Erythroblast (primary cell): ENCODE results near the gene SPATS2L.

ENCODE experiments used
- GATA1 ChIP-seq: IDR thresholded peaks from 2 replicates; pipeline ENCODE4 v1.6.1; 2011; ENCODE audit warnings: low read depth, mild to moderate bottlenecking, control low read depth, low read length, moderate library complexity
- POLR2A ChIP-seq: IDR thresholded peaks from 2 replicates; pipeline ENCODE4 v1.6.1; 2011; ENCODE audit warnings: mild to moderate bottlenecking, low read length

DNA sequence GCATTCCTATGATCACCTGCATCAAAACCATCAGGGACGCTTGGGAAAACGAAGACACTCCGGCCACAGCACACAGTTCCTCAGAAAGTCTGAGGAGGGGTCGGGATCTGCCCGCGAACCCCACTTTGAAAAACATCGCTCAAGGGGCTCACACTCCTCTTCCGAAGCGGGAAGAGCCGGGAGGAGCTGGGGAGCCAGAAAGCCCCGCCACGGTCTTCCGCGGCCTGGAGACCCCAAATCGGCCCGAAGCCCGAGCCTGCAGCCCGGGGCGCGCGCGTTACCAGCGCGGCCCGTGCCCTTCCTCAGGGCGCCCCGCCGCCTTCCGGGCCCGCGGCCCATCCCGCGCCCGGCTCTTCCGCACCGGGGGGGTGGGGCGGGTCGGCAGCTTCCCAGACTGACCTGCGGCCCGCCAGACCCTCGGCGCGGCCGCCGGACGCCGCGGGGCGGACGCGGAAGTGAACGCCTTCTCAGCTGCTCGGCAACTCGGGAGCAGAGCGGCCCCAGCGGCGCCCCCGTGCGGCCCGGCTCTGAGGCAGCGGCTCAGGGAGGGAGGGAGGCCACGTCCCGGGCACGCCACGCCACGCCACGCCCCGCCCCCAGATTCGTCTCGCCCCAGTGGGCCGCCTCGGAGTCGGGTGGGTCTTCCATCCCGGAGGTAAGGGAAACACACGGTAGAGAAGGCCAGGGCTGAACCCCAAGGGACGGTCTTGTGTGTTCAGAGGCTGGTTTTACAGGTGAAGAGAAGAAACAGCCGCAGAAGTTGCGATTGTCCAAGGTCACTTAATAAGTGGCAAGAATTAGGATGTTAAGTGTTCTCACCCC lies 203.3 kb downstream of the SPATS2L start, which contains the start of gene KCTD18:
- TF ChIP-seq POLR2A (peak; percentile 72), GATA1 (no peak)
